Motor neuron (in vitro differentiated cells): ENCODE results near the gene ZNF862. TPM values are rescaled to one million over a fixed set of nuclear protein-coding genes. Genes with fewer than 3 reads are reported as not detected.
A peak's percentile ranks its signal among the peaks of the same experiment; 100 is the strongest.
"Not testable (repeated sequence)": the region's sequence is repeated elsewhere in the genome, so short reads cannot be mapped to it uniquely, and the experiment has no call there.

ENCODE experiments used
- ATAC-seq, 8 experiments: fragments of 200-7000 bp; cut with Tn5 transposase; replicated peaks in 6 of 8; 2 replicates each; pipeline ENCODE4 v1.8.0; 2021; ENCODE audit warnings: mild to moderate bottlenecking in 8 of 8, moderate library complexity in 8 of 8
- H3K27ac ChIP-seq, 2 donors: fragments of 250-450 bp; sonication (Bioruptor Pico); 2 replicates each; pipeline ENCODE4 v1.9.0; 2021; ENCODE audit warnings: antibody characterized with exemption in 2 of 2, mild to moderate bottlenecking in 2 of 2, moderate library complexity in 1 of 2
- H3K4me1 ChIP-seq, 2 donors: fragments of 250-450 bp; sonication (Bioruptor Pico); replicated peaks in 1 of 2; 2 replicates each; pipeline ENCODE4 v1.6.1; 2021; ENCODE audit warnings: antibody characterized with exemption in 2 of 2, mild to moderate bottlenecking in 2 of 2, moderate library complexity in 1 of 2
- H3K4me3 ChIP-seq, 5 donors: fragments of 250-450 bp; sonication (Bioruptor Pico); 2 replicates each; pipeline ENCODE4 v1.9.0; 2021; ENCODE audit warnings: antibody characterized with exemption in 5 of 5, mild to moderate bottlenecking in 5 of 5, moderate library complexity in 4 of 5
- WGBS, 10 experiments: fragments of 450-650 bp; shearing (Covaris generic); methylation state at CpG; one replicate each; pipeline ENCODE4 v1.0.0; 2022; 5-methylcytosine and 5-hydroxymethylcytosine counted together
- in situ Hi-C, 9 experiments: fragments of 400-800 bp; cut with MboI; loops; one replicate each; pipeline ENCODE4 v1.15.0; 2021; ENCODE audit warnings: low sequenced_read_pairs in 9 of 9, low pct_unique_long_range_greater_than_20kb in 2 of 9; ENCODE audit not compliant: unreplicated experiment in 9 of 9
- total RNA-seq, 8 experiments: library from RNA; unstranded; fragments of 300-600 nt; gene quantifications; 2 replicates each; pipeline versions ENCODE4 v1.2.3 to v1.2.4, GENCODE V29; 2022

The ZNF862 gene
- total RNA-seq, 8 experiments from 2014 or later, result 7.1 to 18.6 (median 10.8) TPM

- Histone ChIP-seq H3K4me3 (no peak overlapping the region), H3K27ac (no peak overlapping the region), H3K4me1 (peaks cover 5 to 12% of the 10 kb centered on the region in 2 donors)
- no peak for ATAC-seq
- 70 to 100% (median 92%) methylated on average over 1 to 2 of the region's 8 CpGs; no CpG with 5 or more reads in 5 of the 10 experiments for WGBS, 10 experiments
- in situ Hi-C loops, result no loop called here
These were observed 15.0 kb upstream of the ZNF862 start for GRCh38 chr7:149823191-149823630.

GRCh38 chr7:149823631-149824199 lies 14.5 kb upstream of the ZNF862 start:
- 13 to 70% methylated on average over 2 to 3 of the region's 8 CpGs; no CpG with 5 or more reads in 8 of the 10 experiments for WGBS, 10 experiments
- no peak for ATAC-seq
- no peak overlapping the region for H3K4me3 ChIP-seq
- peaks cover 5 to 12% of the 10 kb centered on the region in 2 donors for H3K4me1 ChIP-seq
- H3K27ac ChIP-seq, result no peak overlapping the region
- in situ Hi-C loops, result no loop called here

- in situ Hi-C loops, result no loop called here
- Histone ChIP-seq H3K4me3 (no peak overlapping the region), H3K27ac (no peak overlapping the region), H3K4me1 (peaks cover 5 to 12% of the 10 kb centered on the region in 2 donors)
- no peak for ATAC-seq
- 50 to 95% methylated on average over 1 to 6 of the region's 13 CpGs; no CpG with 5 or more reads in 8 of the 10 experiments for WGBS, 10 experiments
These were observed 13.9 kb upstream of the ZNF862 start for GRCh38 chr7:149824301-149824741.

- in situ Hi-C loops, result no loop called here
- Histone ChIP-seq H3K4me3 (no peak overlapping the region), H3K27ac (no peak overlapping the region), H3K4me1 (peaks cover 5 to 12% of the 10 kb centered on the region in 2 donors)
- 72 to 96% (median 94%) methylated on average over 2 to 6 of the region's 19 CpGs; no CpG with 5 or more reads in 6 of the 10 experiments for WGBS, 10 experiments
- no peak for ATAC-seq
These were observed 13.2 kb upstream of the ZNF862 start for GRCh38 chr7:149824748-149825566.

- H3K4me1 ChIP-seq, result peaks cover 5 to 12% of the 10 kb centered on the region in 2 donors
- in situ Hi-C loops, result no loop called here
- H3K4me3 ChIP-seq, result no peak overlapping the region
- H3K27ac ChIP-seq, result no peak overlapping the region
- no peak for ATAC-seq
- WGBS, 10 experiments, result 43 to 100% (median 80%) methylated on average over 1 to 7 of the region's 19 CpGs; no CpG with 5 or more reads in 3 of the 10 experiments
These were observed 12.4 kb upstream of the ZNF862 start for GRCh38 chr7:149825567-149826343.

- no peak overlapping the region for H3K4me3 ChIP-seq
- H3K27ac ChIP-seq, result no peak overlapping the region
- H3K4me1 ChIP-seq, result peaks cover 5 to 12% of the 10 kb centered on the region in 2 donors
- WGBS, 10 experiments, result 75% methylated on average over 5 of the region's 12 CpGs; no CpG with 5 or more reads in 9 of the 10 experiments
- no peak for ATAC-seq
- in situ Hi-C loops, result no loop called here
These were observed 11.7 kb upstream of the ZNF862 start for GRCh38 chr7:149826344-149827088.

- ATAC-seq, result no peak
- Histone ChIP-seq H3K4me3 (no peak overlapping the region), H3K4me1 (peaks cover 0 to 5% of the 10 kb centered on the region in 2 donors), H3K27ac (no peak overlapping the region)
- in situ Hi-C loops, result no loop called here
- WGBS, 10 experiments, result 13 to 89% (median 80%) methylated on average over 1 to 3 of the region's 23 CpGs; no CpG with 5 or more reads in 3 of the 10 experiments
These were observed 10.8 kb upstream of the ZNF862 start for GRCh38 chr7:149827089-149827981.

- H3K27ac ChIP-seq, result no peak overlapping the region
- WGBS, 10 experiments, result 0 to 76% (median 69%) methylated on average over 1 to 5 of the region's 19 CpGs; no CpG with 5 or more reads in 6 of the 10 experiments
- no peaks in the 10 kb centered on the region for H3K4me1 ChIP-seq
- no peak overlapping the region for H3K4me3 ChIP-seq
- in situ Hi-C loops, result no loop called here
- no peak for ATAC-seq
These were observed 9.5 kb upstream of the ZNF862 start for GRCh38 chr7:149828357-149829309.

- H3K4me1 ChIP-seq, in situ Hi-C loops, H3K27ac ChIP-seq, ATAC-seq, H3K4me3 ChIP-seq: not testable (repeated sequence)
- WGBS, 10 experiments, result no CpG with 5 or more reads among the region's 1 CpG
These were observed 7.6 kb upstream of the ZNF862 start for GRCh38 chr7:149830527-149830926.

GRCh38 chr7:149830997-149831740 lies 7.0 kb upstream of the ZNF862 start:
- ATAC-seq, result peak in 2 of 8 experiments; percentile 25
- Histone ChIP-seq H3K27ac (no peak overlapping the region), H3K4me1 (no peaks in the 10 kb centered on the region), H3K4me3 (no peak overlapping the region)
- in situ Hi-C loops, result no loop called here
- 39 to 80% (median 47%) methylated on average over 1 to 4 of the region's 11 CpGs; no CpG with 5 or more reads in 7 of the 10 experiments for WGBS, 10 experiments
